ENCODE data around the gene ANGPTL2.
"Not testable (repeated sequence)": the region's sequence is repeated elsewhere in the genome, so short reads cannot be mapped to it uniquely, and the experiment has no call there.

The ANGPTL2 gene

GRCh38 chr9:127154390-127155191, 32.2 kb upstream of the ANGPTL2 start:
- no peak for DNase-seq

- no peak for DNase-seq
Measured at GRCh38 chr9:127154003-127154389, 31.6 kb upstream of the ANGPTL2 start.

DNA sequence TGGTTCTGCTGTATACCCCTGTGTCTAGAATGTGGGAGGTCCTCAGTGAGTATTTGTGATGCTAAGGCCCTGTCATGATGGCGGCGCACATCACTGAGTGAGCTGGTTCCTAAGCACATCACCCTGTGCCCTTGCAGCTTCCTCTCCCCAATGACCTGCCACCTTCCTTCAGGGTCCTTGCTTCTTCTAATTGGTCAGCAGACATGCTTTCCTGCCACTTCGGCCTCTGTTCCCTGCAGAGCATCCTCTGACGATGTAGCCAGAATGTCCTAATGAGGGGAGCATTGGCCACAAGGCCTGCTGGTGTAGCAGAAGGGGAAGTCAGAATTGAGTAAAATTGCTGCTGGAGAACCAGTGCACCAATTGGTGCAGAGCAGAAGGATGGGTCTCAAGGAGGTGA, 31.1 kb upstream of the ANGPTL2 start:
- no peak for DNase-seq

DNA sequence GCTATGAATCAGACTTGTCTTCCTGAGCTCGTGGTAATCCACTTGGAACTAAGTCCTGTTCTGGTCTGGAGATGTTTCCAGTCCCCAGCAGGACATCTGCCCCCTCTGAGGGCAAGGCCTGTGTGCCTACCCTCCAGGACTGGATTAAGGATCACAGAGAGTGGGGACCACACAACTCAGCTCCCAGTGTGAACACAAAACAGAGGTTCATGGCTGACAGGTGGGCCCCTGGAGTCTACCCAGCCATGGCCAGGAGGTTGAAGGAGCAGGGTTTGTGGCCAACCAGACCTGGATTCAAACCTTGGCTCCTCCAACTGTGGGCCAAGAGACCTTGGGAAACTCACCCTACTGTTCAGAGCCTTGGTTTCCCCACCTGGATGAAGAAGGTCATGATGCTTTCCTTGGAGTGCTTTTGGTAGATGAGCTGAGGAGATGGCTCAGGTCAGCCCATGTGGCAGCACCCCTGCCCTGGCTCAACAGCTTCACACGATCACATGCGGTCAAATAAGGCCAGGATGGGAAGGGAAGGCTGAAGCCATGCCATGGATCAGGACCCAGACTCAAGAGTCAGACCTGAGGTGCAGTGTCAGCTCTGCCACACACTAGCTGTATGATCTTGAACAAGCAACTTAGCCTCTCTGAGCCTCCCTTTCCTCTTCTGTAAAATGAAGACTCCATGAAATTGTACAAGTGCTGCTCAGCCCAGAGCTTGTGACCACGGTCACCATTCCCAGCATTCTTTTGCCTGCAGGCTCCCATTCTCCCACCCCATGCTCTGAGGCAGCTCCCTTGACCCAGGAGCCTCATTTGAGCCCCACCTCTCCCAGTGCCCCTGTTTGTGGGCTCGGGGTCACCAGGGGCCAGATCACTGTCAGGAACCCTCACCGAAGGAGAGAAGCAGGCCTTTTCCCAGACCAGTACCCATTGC, 27.3 kb upstream of the ANGPTL2 start:
- DNase-seq, result no peak

DNA sequence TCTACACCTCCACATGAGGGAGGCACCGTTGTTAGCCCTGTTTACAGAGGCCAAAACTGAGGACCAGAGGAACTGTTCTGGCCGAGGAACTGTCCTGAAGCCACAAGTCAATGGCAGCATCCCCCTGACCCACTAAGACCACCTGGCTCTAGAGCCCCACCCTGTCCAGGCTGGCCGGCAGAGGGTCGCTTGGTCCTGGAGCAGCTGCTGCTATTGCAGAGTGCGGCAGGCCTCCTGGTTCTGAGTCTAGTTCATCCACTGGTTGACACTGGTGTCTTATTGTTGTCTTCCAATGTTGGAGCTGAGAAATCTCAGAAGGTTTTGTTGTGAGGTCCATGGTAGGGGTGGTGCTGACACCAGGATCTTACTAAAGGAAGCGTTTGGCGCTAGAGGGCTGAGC, 26.6 kb upstream of the ANGPTL2 start:
- no peak for DNase-seq

- DNase-seq, result no peak
Measured at GRCh38 chr9:127148014-127148413, 25.6 kb upstream of the ANGPTL2 start.

DNA sequence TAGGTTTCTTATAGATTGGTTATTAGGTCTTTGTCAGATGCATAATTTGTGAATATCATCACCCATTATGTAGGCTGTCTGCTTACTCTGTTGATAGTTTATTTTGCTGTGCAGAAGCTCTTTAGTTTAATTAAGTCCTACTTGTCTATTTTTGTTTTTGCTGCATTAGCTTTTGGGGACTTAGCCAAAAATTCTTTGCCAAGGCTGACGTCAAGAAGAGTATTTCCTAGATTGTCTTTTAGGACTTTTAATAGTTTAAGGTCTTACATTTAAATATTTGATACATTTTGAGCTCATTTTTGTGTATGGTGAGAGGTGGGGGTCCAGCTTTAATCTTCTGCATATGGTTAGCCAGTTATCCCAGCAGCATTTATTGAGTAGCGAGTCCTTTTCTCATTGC, 24.8 kb upstream of the ANGPTL2 start:
- no peak for DNase-seq

- DNase-seq, result not testable (repeated sequence)
Measured at GRCh38 chr9:127146841-127147240, 24.4 kb upstream of the ANGPTL2 start.

GRCh38 chr9:127144670-127145445, 22.4 kb upstream of the ANGPTL2 start:
- DNase-seq, result no peak

- DNase-seq, result no peak
Measured at GRCh38 chr9:127143920-127144465, 21.6 kb upstream of the ANGPTL2 start.

GRCh38 chr9:127142931-127143464, 20.6 kb upstream of the ANGPTL2 start:
- DNase-seq, result no peak

DNA sequence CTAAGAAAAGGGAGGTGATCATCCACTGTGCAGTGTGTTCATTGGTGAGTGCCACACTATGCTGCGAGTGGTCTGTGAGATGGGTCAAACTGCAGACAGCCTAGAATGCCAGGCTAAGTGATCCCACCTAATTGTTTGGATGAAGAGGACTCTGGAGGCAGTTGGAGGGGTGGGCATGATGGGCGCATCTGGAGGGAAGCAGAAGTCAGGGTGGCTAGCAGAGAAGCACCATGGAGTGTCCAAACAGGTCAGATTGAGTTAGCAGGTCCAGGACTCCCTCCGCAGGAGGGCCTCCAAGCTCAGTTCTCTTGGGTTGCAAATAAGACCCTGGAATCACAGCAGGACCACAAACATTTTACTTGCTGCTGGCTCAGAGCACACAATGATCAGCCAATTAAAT, 19.9 kb upstream of the ANGPTL2 start:
- DNase-seq, result no peak

GRCh38 chr9:127140842-127141675, 18.6 kb upstream of the ANGPTL2 start:
- no peak for DNase-seq

DNA sequence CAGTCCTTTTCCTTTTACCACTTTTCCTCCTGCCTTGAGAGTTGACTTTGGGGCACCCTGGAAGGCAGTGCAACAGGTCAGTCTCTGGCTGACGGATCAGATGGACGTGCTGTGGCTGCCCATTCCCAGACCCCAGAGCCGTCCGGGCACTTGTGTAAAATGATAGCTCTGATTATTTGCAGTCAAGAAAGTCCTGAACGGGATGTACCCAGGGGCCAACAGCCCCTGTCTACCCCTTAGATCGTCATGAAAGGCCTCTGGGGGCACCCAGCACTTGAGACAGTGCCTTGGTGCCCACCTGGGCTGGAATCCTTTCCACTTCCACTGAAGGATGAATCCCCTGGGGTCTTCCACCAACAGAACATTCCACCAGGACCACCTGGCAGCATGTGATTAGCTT, 17.7 kb upstream of the ANGPTL2 start:
- no peak for DNase-seq

GRCh38 chr9:127139775-127140174, 17.3 kb upstream of the ANGPTL2 start:
- no peak for DNase-seq

DNA sequence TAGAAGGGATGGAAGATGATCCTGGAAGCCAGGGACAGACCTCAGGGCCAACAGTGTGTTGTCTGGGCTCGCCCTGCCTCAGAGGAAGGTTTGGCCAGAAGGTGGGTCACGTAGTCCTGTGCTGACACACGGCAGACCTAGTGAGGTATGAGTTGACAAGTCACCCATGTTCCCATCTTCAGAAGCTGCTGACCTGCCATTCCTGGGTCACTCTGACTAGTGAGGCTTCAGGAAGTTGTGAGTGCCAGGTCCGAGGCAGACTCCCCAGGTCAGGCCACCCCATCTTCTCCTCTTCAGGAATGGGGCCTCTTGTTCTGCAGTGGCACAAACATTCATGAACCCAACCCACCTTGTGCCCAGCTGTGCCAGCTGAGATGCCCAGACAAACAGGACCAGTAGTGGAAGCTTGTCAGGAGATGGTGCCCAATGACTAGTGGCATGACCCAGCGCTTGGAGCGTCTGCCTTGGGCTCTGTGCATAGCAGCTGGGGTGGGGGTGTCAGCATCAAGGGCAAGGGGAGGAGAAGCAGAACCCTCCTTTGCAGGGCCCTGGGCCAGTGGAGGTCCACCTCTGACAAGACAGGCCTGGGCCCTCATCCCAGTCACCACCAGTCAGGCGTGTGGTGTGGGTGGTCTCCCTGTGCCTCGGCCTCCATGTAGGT, 16.8 kb upstream of the ANGPTL2 start:
- no peak for DNase-seq

GRCh38 chr9:127138444-127138843, 16.0 kb upstream of the ANGPTL2 start:
- DNase-seq, result no peak

GRCh38 chr9:127137640-127138360, 15.4 kb upstream of the ANGPTL2 start:
- DNase-seq, result no peak

- DNase-seq, result no peak
Measured at GRCh38 chr9:127136880-127137639, 14.6 kb upstream of the ANGPTL2 start.

Data from 8988T (cell line).